ENCODE results near the gene BDH1.

BDH1 gene

GRCh38 chr3:197462808-197463207, 93.0 kb downstream of the BDH1 start:
- H2AFZ ChIP-seq (ENCODE audit: low read depth, low read length), result no peak overlapping the region
- H3K9ac ChIP-seq (ENCODE audit: low read depth, low read length), result no peak overlapping the region
- ATAC-seq (ENCODE audit: insufficient read depth, low read depth) (no peak), DNase-seq (no peak)
- H3K4me1 ChIP-seq (ENCODE audit: insufficient read depth, low read length), result no peaks in the 10 kb centered on the region
- peaks cover 24% of the 10 kb centered on the region for H3K27me3 ChIP-seq (ENCODE audit: insufficient read depth, low read length, poor library complexity)
- no peaks in the 10 kb centered on the region for H3K36me3 ChIP-seq (ENCODE audit: insufficient read depth, low read length)
- H3K9me3 ChIP-seq (ENCODE audit: insufficient read depth, low read length, severe bottlenecking), result no peaks in the 10 kb centered on the region
- no peaks in the 10 kb centered on the region for H3K79me2 ChIP-seq (ENCODE audit: insufficient read depth, low read length)
- no peak overlapping the region for H3K4me3 ChIP-seq (ENCODE audit: low read depth in 1 of 2, low read length in 2 of 2)
- H4K20me1 ChIP-seq (ENCODE audit: insufficient read depth, low read length), result no peaks in the 10 kb centered on the region
- H3K4me2 ChIP-seq (ENCODE audit: insufficient read depth, low read length), result no peak overlapping the region
- no peak overlapping the region for H3K27ac ChIP-seq (ENCODE audit: low read length)
- no peak for TF ChIP-seq EZH2 (IDR thresholded peaks at IDR 0.05; ENCODE audit: borderline replicate concordance, low read depth, low read length, severe bottlenecking)
- no peak for TF ChIP-seq CTCF (IDR thresholded peaks at IDR 0.05; ENCODE audit: borderline replicate concordance, extremely low read depth, low read length, poor library complexity, severe bottlenecking)

GRCh38 chr3:197460639-197461038, 95.1 kb downstream of the BDH1 start:
- peaks cover 8% of the 10 kb centered on the region for H3K4me1 ChIP-seq (ENCODE audit: insufficient read depth, low read length)
- H3K79me2 ChIP-seq (ENCODE audit: insufficient read depth, low read length), result no peaks in the 10 kb centered on the region
- H3K9ac ChIP-seq (ENCODE audit: low read depth, low read length), result no peak overlapping the region
- peaks cover 16% of the 10 kb centered on the region for H3K27me3 ChIP-seq (ENCODE audit: insufficient read depth, low read length, poor library complexity)
- DNase-seq, result no peak
- TF ChIP-seq EZH2 (IDR thresholded peaks at IDR 0.05; ENCODE audit: borderline replicate concordance, low read depth, low read length, severe bottlenecking) (no peak), CTCF (IDR thresholded peaks at IDR 0.05; ENCODE audit: borderline replicate concordance, extremely low read depth, low read length, poor library complexity, severe bottlenecking) (no peak)
- no peak overlapping the region for H3K4me3 ChIP-seq (ENCODE audit: low read depth in 1 of 2, low read length in 2 of 2)
- no peak overlapping the region for H3K4me2 ChIP-seq (ENCODE audit: insufficient read depth, low read length)
- H4K20me1 ChIP-seq (ENCODE audit: insufficient read depth, low read length), result no peaks in the 10 kb centered on the region
- no peaks in the 10 kb centered on the region for H3K9me3 ChIP-seq (ENCODE audit: insufficient read depth, low read length, severe bottlenecking)
- no peak overlapping the region for H2AFZ ChIP-seq (ENCODE audit: low read depth, low read length)
- H3K27ac ChIP-seq (ENCODE audit: low read length), result no peak overlapping the region
- ATAC-seq (ENCODE audit: insufficient read depth, low read depth), result no peak
- H3K36me3 ChIP-seq (ENCODE audit: insufficient read depth, low read length), result no peaks in the 10 kb centered on the region

GRCh38 chr3:197460002-197460401, 95.8 kb downstream of the BDH1 start:
- TF ChIP-seq EZH2 (IDR thresholded peaks at IDR 0.05; ENCODE audit: borderline replicate concordance, low read depth, low read length, severe bottlenecking) (no peak), CTCF (IDR thresholded peaks at IDR 0.05; ENCODE audit: borderline replicate concordance, extremely low read depth, low read length, poor library complexity, severe bottlenecking) (no peak)
- Histone ChIP-seq H3K27ac (ENCODE audit: low read length) (no peak overlapping the region), H3K4me2 (ENCODE audit: insufficient read depth, low read length) (no peak overlapping the region), H4K20me1 (ENCODE audit: insufficient read depth, low read length) (no peaks in the 10 kb centered on the region), H3K9me3 (ENCODE audit: insufficient read depth, low read length, severe bottlenecking) (no peaks in the 10 kb centered on the region), H3K4me1 (ENCODE audit: insufficient read depth, low read length) (peaks cover 8% of the 10 kb centered on the region), H2AFZ (ENCODE audit: low read depth, low read length) (no peak overlapping the region), H3K4me3 (ENCODE audit: low read depth in 1 of 2, low read length in 2 of 2) (no peak overlapping the region), H3K36me3 (ENCODE audit: insufficient read depth, low read length) (no peaks in the 10 kb centered on the region), H3K27me3 (ENCODE audit: insufficient read depth, low read length, poor library complexity) (peaks cover 14% of the 10 kb centered on the region), H3K79me2 (ENCODE audit: insufficient read depth, low read length) (no peaks in the 10 kb centered on the region), H3K9ac (ENCODE audit: low read depth, low read length) (no peak overlapping the region)
- no peak for ATAC-seq (ENCODE audit: insufficient read depth, low read depth)
- DNase-seq, result no peak

Data from DND-41 (cell line).